Eye (tissue), 1 donor: ENCODE measurements around the gene ASNSD1.
A peak's percentile ranks its signal among the peaks of the same experiment; 100 is the strongest.

Experiments used
- DNase-seq: peaks from one replicate; pipeline ENCODE4 v3.0.0-alpha.2; 2015

The ASNSD1 gene

GRCh38 chr2:189661148-189661956 lies at the start of gene ASNSD1:
Gene ASNSD1, plus strand, starts transcription at chr2:189661459. Its CDS starts 4,674 bp downstream, at chr2:189666133.
- peak; percentile 100 for DNase-seq

- DNase-seq, result peak; percentile 41
Observed at GRCh38 chr2:189613077-189613636, 48.1 kb upstream of the ASNSD1 start.

GRCh38 chr2:189613650-189614420 lies 47.4 kb upstream of the ASNSD1 start:
- peak; percentile 55 for DNase-seq

GRCh38 chr2:189614585-189614984 lies 46.7 kb upstream of the ASNSD1 start:
- DNase-seq, result no peak

- no peak for DNase-seq
Observed at GRCh38 chr2:189618197-189618596, 43.1 kb upstream of the ASNSD1 start.

GRCh38 chr2:189621781-189622180 lies 39.5 kb upstream of the ASNSD1 start:
- DNase-seq, result peak; percentile 17

- DNase-seq, result no peak
Observed at GRCh38 chr2:189623049-189623448, 38.2 kb upstream of the ASNSD1 start.

GRCh38 chr2:189624648-189625355 lies 36.5 kb upstream of the ASNSD1 start:
- DNase-seq, result no peak

GRCh38 chr2:189625636-189626035 lies 35.6 kb upstream of the ASNSD1 start:
- DNase-seq, result no peak

GRCh38 chr2:189627789-189628188 lies 33.5 kb upstream of the ASNSD1 start:
- DNase-seq, result no peak

GRCh38 chr2:189628817-189629530 lies 32.3 kb upstream of the ASNSD1 start:
- DNase-seq, result no peak

GRCh38 chr2:189629531-189630453 lies 31.5 kb upstream of the ASNSD1 start:
- peak; percentile 63 for DNase-seq

- DNase-seq, result no peak
Observed at GRCh38 chr2:189631849-189632248, 29.4 kb upstream of the ASNSD1 start.

GRCh38 chr2:189633392-189633811 lies 27.9 kb upstream of the ASNSD1 start:
- DNase-seq, result no peak

- no peak for DNase-seq
Observed at GRCh38 chr2:189635353-189635752, 25.9 kb upstream of the ASNSD1 start.

- no peak for DNase-seq
Observed at GRCh38 chr2:189638301-189639006, 22.8 kb upstream of the ASNSD1 start.

GRCh38 chr2:189639007-189639609 lies 22.2 kb upstream of the ASNSD1 start:
- DNase-seq, result no peak

GRCh38 chr2:189641002-189641401 lies 20.3 kb upstream of the ASNSD1 start:
- DNase-seq, result no peak

GRCh38 chr2:189641590-189641989 lies 19.7 kb upstream of the ASNSD1 start:
- no peak for DNase-seq

- DNase-seq, result no peak
Observed at GRCh38 chr2:189646521-189646920, 14.7 kb upstream of the ASNSD1 start.
